Measurements from ENCODE around the gene CELF2.

GRCh38 chr10:11324761-11325321, 307.2 kb downstream of the CELF2 start:
- no peak for TF ChIP-seq CTCF (IDR thresholded peaks at IDR 0.05)
- no peak for TF ChIP-seq EZH2 (IDR thresholded peaks at IDR 0.05)
- no peak for TF ChIP-seq EZH2phosphoT487 (IDR thresholded peaks at IDR 0.05)
